AG10803 (cell line): ENCODE measurements around the gene MROH2B.

Experiments
- DNase-seq: peaks from one replicate; pipeline ENCODE4 v3.0.0; 2010; ENCODE audit warnings: low read depth
- H3K4me3 ChIP-seq: 2 replicates; pipeline ENCODE4 v1.5.1; 2011; ENCODE audit warnings: mild to moderate bottlenecking, low read length, control low read depth
- CTCF ChIP-seq: conservative IDR thresholded peaks from 2 replicates; pipeline ENCODE4 v1.5.1; 2011; ENCODE audit warnings: mild to moderate bottlenecking, low read length, control low read depth, inconsistent platforms

MROH2B gene

GRCh38 chr5:40973364-40974004, 97.7 kb downstream of the MROH2B start:
- no peak for TF ChIP-seq CTCF
- no peak for DNase-seq
- H3K4me3 ChIP-seq, result no peak overlapping the region

GRCh38 chr5:40972434-40972833, 98.7 kb downstream of the MROH2B start:
- TF ChIP-seq CTCF, result no peak
- no peak for DNase-seq
- H3K4me3 ChIP-seq, result no peak overlapping the region

- TF ChIP-seq CTCF, result no peak
- no peak for DNase-seq
- no peak overlapping the region for H3K4me3 ChIP-seq
These were observed 108.8 kb downstream of the MROH2B start for GRCh38 chr5:40962207-40962955.

GRCh38 chr5:40960037-40960436, 111.1 kb downstream of the MROH2B start:
- no peak overlapping the region for H3K4me3 ChIP-seq
- DNase-seq, result no peak
- TF ChIP-seq CTCF, result no peak

- DNase-seq, result no peak
- TF ChIP-seq CTCF, result no peak
- H3K4me3 ChIP-seq, result no peak overlapping the region
These were observed 112.3 kb downstream of the MROH2B start for GRCh38 chr5:40958811-40959210.

GRCh38 chr5:40957048-40957447, 114.1 kb downstream of the MROH2B start:
- no peak for TF ChIP-seq CTCF
- no peak overlapping the region for H3K4me3 ChIP-seq

GRCh38 chr5:40955313-40955712, 115.8 kb downstream of the MROH2B start:
- no peak for DNase-seq
- no peak for TF ChIP-seq CTCF
- no peak overlapping the region for H3K4me3 ChIP-seq

More at GRCh38 chr5:40957048-40957447, 114.1 kb downstream of the MROH2B start:
- no peak for DNase-seq
